ENCODE results near the gene PDZD2.

GRCh38 chr5:31901807-31902530, 263.0 kb downstream of the PDZD2 start:
- TF ChIP-seq CTCF (IDR thresholded peaks at IDR 0.05), result no peak
- no peak for TF ChIP-seq POLR2A (IDR thresholded peaks at IDR 0.05)
